ENCODE measurements around the gene PPP6R3.
"Not testable (repeated sequence)": the region's sequence is repeated elsewhere in the genome, so short reads cannot be mapped to it uniquely, and the experiment has no call there.

The PPP6R3 gene

DNA sequence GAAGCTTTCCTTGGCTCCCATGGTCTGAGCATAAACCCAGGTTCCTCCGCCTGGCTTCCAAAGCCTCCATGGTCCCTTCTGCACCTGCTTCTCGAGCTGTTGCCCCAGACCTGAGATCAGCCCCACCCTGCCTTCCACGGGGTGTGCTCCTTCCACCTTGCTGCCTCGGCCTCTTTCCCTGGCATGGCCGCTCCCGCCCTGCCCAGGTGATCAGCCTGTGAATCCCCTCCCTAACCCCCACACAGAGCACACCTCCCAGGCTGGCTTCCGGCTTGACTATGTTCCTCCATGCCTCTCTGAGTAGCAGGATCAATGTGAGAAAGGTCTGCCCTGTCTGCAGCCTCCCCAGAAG is 2.7 kb upstream of the PPP6R3 start:
- no peak for DNase-seq

DNA sequence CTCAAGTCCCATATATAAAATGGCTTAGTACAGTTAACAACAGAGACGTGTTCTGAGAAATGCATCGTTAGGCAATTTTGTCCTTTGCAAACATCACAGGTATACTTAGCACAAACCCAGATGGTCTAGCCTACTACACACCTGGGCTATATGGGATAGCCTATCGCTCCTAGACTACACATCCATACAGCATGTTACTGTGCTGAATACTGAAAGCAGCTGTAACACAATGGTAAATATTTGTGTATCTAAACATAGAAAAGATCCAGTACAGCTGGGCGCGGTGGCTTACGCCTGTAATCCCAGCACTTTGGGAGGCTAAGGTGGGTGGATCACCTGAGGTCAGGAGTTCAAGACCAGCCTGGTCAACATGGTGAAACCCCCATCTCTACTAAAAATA is 2.2 kb upstream of the PPP6R3 start:
- DNase-seq = not testable (repeated sequence)

DNA sequence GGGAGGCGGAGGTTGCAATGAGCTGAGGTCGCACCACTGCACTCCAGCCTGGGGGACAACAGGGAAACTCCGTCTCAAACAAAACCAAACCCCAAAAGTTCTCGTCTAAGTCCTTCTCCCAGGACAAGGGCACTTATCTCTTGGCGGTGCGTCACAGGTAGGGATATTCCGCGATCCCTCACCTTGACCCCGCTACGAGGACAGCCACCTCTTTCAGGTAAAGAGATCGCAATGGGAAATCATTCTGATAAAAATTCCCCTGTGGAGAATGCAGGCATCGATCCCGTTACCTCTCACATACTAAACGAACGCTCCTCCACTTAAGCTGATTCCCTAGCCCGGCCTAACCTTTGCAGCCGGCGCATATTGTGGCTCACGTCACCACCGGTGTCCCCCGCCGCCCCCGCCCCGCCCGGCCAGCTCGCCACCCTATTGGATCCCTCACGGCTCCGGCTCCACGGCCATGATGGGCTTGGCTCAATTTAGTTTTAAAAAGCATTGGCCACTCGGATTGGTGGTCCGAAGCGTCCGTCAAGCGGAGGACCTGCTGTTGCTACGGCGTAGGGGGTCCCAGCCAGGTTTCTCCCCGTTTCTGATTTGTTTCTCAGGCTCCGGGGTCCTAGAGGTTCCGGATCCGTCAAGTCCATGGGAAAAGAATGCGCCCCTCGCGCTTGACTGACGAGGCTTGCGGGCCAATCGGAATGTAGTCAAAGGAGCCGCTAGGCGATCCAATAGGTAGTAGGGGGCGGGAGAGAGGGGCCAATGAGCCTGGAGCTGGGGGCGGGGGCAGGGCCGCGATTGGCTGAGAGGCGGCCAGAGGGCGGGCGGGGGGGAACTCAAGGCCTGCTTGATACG is 439 bp upstream of the PPP6R3 start:
- DNase-seq = peak; percentile 99

DNA sequence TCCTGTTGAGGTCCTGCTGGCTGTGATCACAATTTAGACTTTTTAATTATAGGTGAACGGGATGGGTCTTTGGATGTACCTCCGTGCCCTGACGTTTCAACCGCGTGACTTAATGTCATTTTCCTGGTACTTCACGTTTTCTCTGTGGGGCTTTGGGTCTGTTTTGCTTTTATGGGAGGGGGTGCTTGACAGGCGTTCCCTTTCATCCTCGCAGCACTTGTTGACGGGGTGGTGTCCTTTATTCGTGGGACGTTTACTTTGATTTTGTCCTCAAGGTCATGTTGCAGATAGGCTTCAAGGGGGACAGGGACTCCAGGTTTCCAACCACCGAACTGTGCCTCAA is 994 bp downstream of the PPP6R3 start:
- DNase-seq = no peak

DNA sequence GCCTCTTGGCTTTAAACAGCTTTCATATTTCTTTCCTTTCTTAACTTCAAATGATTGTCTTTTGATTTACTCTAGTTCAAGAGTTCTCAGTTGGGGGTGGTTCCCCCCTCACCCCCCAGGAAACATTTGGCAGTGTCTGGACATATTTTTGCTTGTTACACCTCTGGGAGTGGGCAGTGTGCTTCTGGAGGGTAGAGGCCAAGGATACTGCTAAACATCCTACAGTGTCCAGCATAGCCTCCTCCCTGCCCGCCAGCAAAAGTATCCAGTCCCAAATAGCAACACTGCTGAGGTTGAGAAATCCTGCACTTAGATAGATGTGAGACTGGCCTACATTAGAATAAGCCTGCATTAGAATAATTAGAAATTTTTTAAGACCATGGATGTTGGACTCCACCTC is 3.2 kb downstream of the PPP6R3 start:
- no peak for DNase-seq

DNA sequence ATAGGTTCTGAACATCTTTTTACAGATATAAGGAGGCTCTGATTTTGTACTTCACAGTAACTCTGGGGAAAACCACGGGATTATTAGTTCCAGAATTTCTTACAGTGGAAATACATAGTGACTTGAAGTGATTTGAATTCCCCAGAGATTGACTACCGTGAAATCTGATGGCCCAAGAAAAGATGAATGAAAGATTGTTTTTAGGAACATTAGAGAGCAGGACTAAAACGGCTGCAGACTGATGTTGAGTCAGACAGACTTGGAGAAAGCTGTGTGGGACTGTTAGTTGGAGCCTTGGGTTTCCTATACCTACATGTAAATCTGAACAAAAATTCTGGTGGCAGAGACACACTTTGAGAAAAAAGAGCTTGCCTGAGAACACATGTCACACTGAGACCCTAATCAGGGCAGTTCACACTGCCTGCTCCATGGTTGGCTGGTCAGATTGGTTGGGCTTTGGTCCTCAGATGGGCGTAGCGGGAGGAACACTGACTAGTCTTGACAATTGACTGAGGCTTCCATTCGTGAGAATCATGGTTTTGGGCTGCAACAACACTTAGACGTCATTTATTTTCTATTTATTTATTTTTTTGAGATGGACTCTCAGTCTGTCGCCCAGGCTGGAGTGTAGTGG is 6.8 kb downstream of the PPP6R3 start:
- DNase-seq = no peak

DNA sequence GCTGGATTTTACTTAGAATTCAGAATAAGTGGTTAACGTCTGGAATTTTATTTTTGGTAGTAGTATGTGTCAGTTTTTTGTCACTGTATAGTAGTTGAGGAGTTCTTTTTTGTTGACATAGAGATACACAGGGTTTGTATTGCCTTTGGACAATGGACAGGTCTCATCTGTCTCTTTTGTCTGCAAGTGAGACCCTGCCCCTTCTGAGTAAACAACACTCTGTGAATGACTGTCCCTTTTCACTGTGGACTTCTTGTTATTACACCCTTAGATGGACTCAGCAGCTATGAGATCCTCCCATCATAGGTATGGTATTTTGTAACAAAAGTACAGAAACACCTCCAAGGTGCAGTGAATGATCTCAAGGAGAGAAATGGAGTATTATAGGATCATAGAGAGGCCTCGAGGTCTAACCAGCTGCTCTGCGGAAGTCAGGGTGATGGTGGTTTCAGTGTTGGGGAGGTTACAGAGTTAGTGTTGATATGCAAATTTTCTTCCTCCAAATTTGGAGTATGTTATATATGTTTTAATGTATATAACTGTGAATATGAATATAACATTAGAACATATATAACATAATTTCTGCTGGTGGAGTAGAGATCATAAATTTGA is 7.8 kb downstream of the PPP6R3 start:
- no peak for DNase-seq

DNA sequence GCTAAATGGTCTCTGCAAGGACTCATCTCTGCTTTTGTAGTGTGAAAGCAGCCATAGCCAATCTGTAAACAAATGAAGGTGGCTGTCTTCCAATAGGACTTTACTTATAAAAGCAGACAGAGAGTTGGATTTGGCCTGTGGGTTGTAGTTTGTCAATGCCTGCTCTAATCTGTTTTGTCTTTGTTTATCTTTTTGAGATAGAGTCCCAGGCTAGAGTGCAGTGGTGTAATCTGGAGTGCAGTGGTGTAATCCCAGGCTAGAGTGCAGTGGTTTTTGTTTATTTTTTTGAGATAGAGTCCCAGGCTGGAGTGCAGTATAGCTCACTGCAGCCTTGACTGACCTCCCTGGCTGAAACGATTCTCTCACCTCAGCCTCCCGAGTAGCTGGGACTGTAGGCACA is 8.6 kb downstream of the PPP6R3 start:
- no peak for DNase-seq

DNA sequence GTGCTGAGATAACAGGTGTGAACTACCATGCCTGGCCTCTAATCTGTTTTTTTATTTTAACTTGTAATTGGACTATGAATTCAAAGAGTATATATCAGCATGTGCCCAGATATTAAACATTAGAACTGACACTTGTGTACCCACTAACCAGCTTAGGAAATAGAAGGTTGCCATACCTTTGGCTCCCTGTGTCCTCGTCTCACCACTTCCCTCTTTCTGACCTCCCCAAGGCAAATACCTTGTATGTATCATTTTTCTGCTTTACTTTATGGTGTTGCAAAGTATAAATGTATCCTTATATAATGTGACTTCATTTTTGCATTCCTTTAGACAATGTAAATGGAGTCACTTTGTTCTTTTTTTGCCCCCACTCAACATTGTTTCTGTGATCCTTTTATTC is 9.1 kb downstream of the PPP6R3 start:
- no peak for DNase-seq

DNA sequence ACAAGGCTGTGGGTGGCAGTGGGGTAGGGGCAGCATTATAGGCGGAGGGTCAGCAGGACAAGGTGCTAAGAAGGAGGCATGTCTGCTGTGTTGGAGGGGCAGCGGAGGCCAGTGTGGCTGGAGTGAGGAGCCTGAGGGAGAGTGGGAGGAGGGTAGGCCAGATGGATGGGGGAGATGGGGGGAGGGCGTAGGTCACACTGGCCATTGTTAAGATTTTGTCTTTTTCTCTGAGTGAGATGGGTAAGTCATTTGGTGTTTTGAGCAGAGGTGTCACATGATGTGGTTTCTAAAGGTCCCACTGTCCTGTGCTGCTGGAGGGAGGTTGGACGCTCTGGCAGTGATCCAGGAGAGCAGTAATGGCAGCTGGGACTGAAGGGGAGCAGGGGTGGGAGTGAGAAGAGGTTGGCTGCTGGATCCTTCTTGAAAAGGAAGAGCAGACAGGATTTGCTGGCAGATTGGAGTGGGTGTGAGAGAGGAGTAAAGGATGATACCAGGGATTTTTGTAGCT is 9.8 kb downstream of the PPP6R3 start:
- DNase-seq = no peak

DNA sequence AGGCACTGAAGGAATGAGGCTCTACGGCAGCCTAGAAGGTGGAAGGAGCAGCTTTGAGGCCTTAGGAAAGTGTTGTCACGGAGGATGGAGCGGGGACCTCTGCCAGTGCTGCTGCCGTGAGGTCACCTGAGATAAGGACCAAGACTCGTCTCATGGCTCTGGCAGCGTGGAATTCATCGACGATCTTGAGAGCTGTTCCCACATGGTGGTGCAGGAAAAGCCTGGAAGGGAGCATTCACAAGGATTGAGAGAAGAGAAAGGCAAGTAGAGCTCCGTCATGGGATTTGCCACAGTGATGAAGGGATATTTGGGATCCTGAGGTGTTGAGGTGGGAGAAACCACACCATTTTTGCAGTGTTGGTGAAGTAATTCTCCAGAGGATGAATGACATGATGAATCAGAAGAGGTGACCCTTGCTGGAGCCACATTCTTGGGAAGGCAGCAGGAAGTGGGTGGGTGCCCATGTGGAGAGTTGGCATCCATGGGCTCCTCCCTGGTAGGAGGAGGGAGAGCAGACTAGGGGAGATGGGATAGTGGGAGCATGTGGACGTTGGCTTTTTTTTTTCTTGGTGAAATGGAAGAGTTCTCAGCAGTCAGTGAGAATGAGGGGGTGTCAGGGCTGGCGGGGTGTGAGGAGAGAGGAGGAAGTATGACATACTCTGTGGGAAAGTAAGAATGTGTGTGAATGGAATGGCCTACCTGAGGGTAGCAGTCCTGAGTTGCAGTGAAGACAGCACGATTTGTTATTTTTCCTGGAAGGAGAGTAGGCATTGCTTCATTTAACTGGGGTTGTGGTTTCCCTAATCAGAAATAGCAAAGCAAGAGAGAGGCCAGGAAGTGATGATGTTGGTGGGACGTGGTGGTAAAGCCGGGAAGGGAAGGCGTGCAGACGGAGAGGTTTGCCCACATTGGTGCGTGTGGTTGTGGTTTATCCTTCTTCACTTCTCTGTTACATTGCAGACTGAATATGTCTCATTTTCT is 11.1 kb downstream of the PPP6R3 start:
- DNase-seq = no peak

DNA sequence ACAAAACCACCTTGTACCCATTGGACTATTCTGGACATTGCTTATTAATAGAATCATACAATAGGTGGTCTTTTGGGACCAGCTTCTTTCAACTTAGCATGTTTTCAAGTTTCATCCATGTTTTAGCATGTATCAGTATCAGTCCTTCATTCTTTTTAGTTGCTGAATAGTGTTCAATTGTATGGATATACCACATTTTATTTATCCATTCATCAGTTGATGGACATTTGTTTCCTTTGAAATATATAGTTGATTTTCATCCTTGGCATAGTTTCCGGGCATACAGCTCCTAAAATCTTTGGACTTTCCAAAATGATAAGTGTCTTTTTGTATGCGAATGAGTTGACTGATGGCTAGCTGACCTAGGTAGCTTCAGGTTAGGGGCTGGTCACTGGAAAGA is 12.2 kb downstream of the PPP6R3 start:
- no peak for DNase-seq

DNA sequence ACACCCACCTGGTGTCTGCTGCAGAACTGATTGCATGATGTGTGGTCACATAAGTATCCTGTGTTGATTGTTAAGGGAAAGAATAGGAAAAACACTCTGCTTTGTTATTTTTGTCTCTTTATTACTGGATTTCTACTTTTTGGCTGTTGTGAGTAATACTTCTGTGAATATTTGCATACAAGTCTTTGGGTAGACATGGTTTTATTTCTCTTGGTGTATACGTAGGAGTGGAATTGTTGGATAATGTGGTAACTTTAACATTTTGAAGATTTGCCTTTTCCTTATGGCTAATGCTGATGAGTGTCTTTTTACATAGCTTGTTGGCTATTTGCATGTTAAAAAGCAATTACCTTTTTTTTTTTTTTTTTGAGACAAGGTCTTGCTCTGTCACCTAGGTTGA is 13.1 kb downstream of the PPP6R3 start:
- DNase-seq = no peak

DNA sequence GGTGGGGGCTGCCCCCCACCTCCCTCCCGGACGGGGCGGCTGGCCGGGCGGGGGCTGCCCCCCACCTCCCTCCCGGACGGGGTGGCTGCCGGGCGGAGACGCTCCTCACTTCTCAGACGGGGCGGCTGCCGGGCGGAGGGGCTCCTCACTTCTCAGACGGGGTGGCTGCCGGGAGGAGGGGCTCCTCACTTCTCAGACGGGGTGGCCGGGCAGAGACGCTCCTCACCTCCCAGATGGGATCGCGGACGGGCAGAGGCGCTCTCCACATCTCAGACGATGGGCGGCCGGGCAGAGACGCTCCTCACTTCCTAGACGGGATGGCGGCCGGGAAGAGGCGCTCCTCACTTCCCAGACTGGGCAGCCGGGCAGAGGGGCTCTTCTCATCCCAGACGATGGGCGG is 15.1 kb downstream of the PPP6R3 start:
- not testable (repeated sequence) for DNase-seq

DNA sequence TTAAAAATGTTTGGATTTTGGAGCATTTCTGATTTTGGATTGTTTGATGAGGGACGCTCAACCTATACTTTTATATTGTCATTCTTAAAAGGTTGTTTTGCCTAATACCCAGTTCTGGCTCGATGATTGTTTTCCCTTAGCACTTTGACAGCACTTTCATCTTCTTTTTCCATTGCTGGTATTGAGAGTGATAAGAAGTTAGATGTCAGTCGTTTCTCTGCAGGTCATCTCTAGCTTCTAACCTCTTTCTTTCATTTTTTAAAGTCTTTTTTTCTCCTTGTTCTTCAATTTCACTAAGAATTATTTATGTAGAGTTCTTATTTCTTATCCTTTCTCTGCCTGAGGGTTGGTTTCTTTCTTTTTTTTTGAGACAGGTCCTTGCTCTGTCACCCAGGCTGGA is 18.8 kb downstream of the PPP6R3 start:
- DNase-seq = no peak

DNA sequence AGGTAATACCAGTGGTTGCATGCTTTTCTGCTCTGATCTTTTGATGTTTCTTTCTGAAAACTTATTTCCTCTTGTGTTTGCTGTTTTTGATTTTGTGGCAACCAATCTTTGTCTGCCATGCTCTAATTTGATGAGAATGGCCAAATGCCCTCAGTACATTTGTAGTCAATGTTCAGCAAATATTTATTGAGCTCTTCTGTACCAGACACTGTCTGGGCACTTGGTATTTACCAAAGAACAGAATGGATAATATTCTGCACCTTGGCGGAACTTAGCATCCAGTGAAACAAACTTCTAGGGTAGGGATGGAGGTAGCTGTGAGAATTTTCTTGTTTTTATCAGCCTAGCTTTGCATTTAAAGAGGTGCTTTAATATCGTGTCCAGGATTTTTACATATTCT is 19.6 kb downstream of the PPP6R3 start:
- no peak for DNase-seq

DNA sequence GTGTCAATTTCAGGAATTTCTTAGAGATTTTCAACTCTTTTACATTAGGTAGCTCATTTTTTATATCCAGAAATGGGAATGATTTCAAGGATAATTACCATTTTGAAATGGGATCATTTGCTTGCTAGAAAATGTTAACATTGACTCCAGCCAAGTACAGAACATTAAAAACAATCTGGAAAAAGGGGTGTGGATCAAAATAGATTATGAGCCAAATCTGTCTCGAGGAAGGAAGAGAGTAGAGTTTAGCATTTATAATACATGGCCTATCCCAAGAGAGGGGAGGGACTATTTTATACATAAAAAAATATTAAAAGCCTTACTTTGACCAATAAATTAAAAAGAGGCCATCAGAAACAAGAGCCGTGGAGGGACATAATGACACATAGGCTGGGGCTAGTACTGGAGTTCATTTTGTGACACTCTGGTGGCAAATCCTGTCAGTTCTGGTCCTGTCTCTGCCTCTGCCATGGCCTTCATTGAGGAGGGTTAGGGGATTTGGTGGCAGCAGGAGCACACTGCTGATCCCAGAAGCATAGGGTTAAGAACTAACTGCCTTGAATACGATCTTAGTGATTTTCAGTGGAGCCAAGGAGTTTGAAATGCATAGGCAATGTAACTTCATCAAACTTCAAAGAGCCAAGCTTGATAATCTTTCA is 20.4 kb downstream of the PPP6R3 start:
- DNase-seq = no peak

DNA sequence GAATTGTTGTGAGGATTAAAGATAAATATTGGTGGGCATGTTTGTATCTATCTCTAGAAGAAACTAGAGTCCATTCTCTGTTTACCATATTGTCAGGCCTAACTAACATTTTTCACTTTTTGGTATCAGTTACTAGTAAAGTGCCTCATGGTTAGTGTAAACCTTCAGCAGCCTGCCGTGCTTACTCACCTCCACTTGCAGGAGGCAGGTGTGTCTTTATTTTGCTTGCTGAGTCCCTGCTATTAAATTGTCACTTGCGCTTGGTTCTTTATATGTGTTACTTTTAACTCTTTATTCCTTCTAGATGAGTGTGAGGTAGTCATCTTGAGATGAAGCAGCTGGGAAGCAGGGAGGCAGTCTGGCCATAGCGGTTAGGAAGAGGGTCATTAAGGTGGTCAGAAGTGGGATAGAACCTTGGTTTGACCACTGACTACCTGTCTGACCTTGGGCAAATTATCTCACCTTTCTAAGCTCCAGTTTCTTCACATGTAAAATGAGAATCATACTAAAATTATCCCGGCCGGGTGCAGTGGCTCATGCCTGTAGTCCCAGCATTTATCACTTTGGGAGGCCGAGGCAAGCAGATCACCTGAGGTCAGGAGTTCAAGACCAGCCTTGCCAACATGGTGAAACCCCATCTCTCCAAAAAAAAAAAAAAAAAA is 21.2 kb downstream of the PPP6R3 start:
- DNase-seq = no peak

DNA sequence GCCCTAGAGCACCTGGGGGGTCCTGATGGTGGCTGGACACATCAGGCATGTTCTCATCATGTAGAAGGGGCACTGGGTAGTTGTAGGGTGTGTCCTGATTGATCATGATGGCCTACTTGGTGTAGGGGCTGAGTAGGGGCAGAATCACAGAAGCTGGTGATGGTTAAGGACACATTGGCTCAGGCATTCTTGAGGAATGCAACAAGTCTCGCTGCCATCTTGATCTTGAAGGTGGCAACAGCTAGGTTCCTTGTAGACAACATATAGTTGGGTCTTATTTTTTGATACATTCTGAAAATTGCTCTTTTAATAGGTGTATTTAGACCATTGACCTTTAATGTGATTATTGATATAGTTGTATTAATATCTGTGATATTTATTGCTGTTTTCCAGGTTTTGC is 28.1 kb downstream of the PPP6R3 start:
- no peak for DNase-seq

DNA sequence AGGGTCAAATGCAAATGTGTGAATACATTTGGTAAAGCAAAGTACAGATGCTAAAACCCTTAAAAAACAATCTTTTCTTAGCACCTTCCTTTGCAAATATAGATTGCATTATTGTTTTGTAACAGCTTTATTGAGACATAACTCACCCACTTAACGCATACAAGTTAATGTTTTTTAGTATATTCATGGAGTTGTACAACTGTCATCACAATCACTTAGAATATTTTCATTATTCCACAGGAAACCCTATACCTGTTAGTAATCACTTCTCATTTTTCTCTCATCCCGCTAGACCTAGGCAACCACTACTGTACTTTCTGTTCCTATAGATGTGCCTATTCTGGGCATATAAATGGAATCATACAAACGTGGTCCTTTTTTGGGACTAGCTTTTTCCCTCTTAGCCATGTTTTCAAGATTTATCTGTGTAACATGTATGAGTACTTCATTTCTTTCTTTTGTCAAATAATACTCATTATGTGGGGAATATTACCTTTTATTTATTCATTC is 34.7 kb downstream of the PPP6R3 start:
- no peak for DNase-seq

DNA sequence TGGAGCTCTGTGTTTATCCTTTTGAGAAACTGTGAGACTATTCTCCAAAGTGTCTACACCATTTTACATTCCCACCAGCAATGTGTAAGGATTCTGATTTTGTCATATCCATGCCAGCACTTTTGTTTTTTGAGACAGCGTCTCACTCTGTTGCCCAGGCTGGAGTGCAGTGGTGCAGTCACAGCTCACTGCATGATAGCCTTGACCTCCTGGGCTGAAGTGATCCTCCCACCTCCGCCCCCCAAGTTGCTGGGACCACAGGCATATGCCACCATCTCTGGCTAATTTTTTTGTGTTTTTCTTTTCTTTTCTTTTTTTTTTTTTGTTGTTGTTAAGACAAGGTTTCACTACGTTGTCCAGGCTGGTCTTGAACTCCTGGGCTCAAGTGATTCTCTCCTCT is 35.3 kb downstream of the PPP6R3 start:
- DNase-seq = no peak

DNA sequence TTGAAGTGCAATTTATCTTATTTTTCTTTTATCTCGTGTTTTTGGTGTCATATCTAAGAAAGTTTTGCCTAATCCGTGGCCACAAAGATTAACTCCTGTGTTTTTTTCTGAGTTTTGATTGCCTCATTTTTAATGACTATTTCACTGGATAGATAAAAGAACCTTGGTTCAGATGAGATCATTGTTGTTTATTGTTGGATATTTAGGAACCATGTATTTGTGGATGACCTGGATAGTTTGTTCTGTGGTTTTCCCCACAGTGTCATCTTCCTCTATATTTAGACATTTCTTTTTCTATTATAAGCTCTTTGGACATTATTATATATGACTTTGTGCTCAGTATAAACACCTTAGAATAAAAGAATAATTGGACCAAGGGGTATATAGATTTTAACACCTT is 37.2 kb downstream of the PPP6R3 start:
- no peak for DNase-seq

Measured in left hindlimb (tissue), 1 donor.